Ishikawa (cell line): Measurements from ENCODE around the gene PTPRE.

Experiments
- CEBPB ChIP-seq: IDR thresholded peaks from 2 replicates; pipeline ENCODE4 v1.6.1; 2012
- CREB1 ChIP-seq: IDR thresholded peaks from 2 replicates; pipeline ENCODE4 v1.6.1; 2012; ENCODE audit warnings: low read depth
- EGR1 ChIP-seq: IDR thresholded peaks from 2 replicates; pipeline ENCODE4 v1.6.1; 2012
- EP300 ChIP-seq: IDR thresholded peaks from 2 replicates; pipeline ENCODE4 v1.6.1; 2012; ENCODE audit warnings: borderline replicate concordance
- FOXM1 ChIP-seq: IDR thresholded peaks from 2 replicates; pipeline ENCODE4 v1.6.1; 2012; ENCODE audit warnings: low read depth, borderline replicate concordance
- NFIC ChIP-seq: IDR thresholded peaks from 2 replicates; pipeline ENCODE4 v1.6.1; 2012
- RAD21 ChIP-seq: IDR thresholded peaks from 2 replicates; pipeline ENCODE4 v1.6.1; 2012; ENCODE audit warnings: low read depth
- TAF1 ChIP-seq: IDR thresholded peaks from 2 replicates; pipeline ENCODE4 v1.6.1; 2012; ENCODE audit warnings: low read depth, mild to moderate bottlenecking
- TCF12 ChIP-seq: IDR thresholded peaks from 2 replicates; pipeline ENCODE4 v1.6.1; 2012; ENCODE audit warnings: low read depth
- TEAD4 ChIP-seq: IDR thresholded peaks from 2 replicates; pipeline ENCODE4 v1.6.1; 2012
- YY1 ChIP-seq: IDR thresholded peaks from 2 replicates; pipeline ENCODE4 v1.6.1; 2012; ENCODE audit warnings: low read depth
- ZBTB7A ChIP-seq: IDR thresholded peaks from 2 replicates; pipeline ENCODE4 v1.6.1; 2012; ENCODE audit warnings: low read depth
- TF ChIP-seq, protein P1 (sequence below): IDR thresholded peaks from 2 replicates; pipeline ENCODE4 v1.6.1; 2012
- TF ChIP-seq, protein P2 (sequence below): IDR thresholded peaks from 2 replicates; pipeline ENCODE4 v1.6.1; 2012
- TF ChIP-seq, protein P3 (sequence below): IDR thresholded peaks from 2 replicates; pipeline ENCODE4 v1.6.1; 2012; ENCODE audit warnings: low read depth, mild to moderate bottlenecking

PTPRE gene

DNA sequence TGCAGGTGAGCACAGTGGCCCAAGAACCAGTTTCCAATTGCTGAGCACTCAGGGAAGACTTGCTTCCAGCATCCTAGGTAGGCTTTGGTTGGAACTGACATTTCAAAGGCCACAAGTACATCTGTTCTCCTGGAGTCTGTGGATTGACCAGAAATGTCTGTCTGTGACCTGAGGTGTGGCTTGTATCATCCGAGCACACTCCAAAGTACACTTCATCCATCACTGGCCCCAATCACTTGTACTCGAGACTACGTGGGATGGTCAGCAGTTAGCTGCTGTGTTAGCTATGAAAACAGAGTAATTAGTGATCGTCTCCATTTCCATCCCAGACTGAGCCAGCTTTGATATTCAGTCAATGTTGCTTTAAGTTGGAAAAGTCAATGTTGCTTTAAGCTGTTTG lies 174.3 kb downstream of the PTPRE start:
- TF ChIP-seq TEAD4 (no peak), EGR1 (no peak), NFIC (no peak), RAD21 (no peak), TAF1 (no peak), TCF12 (no peak), YY1 (no peak), CEBPB (no peak), EP300 (no peak), FOXM1 (no peak), ZBTB7A (no peak), CREB1 (no peak)
- TF ChIP-seq, protein P1, sequence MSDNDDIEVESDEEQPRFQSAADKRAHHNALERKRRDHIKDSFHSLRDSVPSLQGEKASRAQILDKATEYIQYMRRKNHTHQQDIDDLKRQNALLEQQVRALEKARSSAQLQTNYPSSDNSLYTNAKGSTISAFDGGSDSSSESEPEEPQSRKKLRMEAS = no peak
- TF ChIP-seq, protein P2, sequence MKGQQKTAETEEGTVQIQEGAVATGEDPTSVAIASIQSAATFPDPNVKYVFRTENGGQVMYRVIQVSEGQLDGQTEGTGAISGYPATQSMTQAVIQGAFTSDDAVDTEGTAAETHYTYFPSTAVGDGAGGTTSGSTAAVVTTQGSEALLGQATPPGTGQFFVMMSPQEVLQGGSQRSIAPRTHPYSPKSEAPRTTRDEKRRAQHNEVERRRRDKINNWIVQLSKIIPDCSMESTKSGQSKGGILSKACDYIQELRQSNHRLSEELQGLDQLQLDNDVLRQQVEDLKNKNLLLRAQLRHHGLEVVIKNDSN = no peak
- TF ChIP-seq, protein P3, sequence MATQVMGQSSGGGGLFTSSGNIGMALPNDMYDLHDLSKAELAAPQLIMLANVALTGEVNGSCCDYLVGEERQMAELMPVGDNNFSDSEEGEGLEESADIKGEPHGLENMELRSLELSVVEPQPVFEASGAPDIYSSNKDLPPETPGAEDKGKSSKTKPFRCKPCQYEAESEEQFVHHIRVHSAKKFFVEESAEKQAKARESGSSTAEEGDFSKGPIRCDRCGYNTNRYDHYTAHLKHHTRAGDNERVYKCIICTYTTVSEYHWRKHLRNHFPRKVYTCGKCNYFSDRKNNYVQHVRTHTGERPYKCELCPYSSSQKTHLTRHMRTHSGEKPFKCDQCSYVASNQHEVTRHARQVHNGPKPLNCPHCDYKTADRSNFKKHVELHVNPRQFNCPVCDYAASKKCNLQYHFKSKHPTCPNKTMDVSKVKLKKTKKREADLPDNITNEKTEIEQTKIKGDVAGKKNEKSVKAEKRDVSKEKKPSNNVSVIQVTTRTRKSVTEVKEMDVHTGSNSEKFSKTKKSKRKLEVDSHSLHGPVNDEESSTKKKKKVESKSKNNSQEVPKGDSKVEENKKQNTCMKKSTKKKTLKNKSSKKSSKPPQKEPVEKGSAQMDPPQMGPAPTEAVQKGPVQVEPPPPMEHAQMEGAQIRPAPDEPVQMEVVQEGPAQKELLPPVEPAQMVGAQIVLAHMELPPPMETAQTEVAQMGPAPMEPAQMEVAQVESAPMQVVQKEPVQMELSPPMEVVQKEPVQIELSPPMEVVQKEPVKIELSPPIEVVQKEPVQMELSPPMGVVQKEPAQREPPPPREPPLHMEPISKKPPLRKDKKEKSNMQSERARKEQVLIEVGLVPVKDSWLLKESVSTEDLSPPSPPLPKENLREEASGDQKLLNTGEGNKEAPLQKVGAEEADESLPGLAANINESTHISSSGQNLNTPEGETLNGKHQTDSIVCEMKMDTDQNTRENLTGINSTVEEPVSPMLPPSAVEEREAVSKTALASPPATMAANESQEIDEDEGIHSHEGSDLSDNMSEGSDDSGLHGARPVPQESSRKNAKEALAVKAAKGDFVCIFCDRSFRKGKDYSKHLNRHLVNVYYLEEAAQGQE = no peak

DNA sequence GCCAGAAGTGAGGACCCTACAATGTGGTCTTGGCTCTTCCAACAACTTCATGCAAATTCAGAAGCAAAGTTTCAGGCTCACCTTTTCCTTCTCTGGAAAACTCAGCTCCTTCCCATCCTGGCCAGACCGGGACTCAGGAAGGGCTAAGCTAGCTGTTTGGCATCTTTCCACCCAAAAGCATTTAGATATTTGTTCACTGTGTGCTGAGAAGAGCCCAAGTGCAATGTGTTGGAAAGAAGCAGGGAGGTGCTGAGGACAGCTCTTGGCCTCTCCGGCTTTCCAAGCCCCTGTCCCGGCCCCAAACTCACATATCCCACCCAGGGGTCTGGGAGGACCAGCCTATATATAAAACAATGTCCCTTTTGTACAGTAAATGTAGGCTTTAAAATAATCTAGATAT lies 174.8 kb downstream of the PTPRE start:
- TF ChIP-seq TEAD4 (no peak), ZBTB7A (no peak), EGR1 (no peak), TCF12 (no peak)
- TF ChIP-seq, protein P1 = no peak

DNA sequence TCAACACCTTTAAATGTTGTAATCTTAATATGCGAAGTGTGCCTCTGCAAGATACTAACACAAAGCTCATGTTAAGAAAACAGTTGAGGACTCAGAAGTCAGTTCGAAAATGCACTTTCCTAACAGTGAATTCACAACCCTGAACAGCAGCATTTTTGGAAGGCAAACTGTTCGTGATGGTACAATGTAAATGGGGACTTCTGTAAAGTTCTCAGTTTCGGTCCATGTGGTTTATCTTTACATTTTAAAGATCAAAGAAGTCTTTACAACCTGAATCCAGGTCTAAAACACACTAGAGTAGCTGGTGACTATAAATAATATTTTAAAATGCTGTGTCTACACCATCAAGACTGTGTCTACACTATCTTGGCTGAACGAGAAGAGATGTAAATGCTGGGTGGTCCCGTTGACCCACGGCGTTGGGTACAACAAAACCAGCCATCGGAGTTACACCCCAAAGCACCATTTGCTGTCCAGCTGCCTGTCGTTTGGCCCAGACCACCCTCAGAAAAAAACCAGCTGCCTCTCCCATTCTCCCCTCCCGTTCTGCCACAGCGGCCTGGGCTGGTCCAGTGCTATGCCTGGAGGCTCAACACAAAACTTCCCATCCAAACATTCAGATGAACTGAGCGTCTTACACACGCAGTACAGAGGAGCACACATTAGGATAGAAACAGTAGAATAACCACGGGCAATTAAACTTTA lies 176.4 kb downstream of the PTPRE start:
- TF ChIP-seq TEAD4 = no peak
- no peak for TF ChIP-seq CREB1
- TF ChIP-seq, protein P2 = no peak
- no peak for TF ChIP-seq EP300
- TF ChIP-seq TCF12 = no peak
- no peak for TF ChIP-seq YY1

DNA sequence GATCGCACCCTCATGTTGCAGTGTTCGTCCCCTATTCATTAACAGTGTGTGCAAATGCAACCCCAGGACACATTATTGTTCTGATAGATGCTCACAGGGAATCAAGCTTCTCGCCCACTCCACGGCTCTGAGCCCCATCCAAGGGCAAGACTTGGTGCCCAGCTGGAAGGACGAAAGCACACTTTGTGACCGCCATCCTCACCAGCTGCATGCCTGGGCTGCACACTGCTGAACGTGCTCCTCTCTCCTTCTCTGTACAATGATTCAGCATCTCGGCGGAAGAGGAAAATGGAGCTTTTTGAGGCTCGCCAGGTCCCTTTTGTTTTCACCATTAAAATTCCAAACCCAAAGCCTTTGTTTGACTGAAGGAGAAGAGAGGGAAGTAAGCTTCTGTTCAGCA lies 177.5 kb downstream of the PTPRE start:
- TF ChIP-seq, protein P3 = no peak

DNA sequence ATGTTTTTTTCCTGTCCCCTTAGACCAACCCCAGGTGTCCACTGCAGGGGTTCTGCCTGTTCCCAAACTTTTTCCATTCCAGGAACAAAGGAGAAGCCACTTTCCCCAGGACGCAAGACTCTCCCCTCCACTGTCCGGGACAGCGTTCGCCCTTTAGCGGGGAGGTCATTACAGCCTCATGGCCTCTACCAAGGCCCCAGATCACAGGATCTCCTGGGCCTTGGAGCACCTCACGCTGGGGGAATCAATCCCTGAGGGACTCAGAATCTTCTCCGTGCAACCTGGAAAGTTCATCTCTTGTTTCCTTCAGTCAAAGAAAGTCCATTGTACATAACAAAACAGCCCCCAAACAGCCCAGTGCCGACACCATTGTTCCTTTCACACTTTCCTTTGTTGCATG lies 178.1 kb downstream of the PTPRE start:
- no peak for TF ChIP-seq YY1
- TF ChIP-seq EGR1 = no peak

DNA sequence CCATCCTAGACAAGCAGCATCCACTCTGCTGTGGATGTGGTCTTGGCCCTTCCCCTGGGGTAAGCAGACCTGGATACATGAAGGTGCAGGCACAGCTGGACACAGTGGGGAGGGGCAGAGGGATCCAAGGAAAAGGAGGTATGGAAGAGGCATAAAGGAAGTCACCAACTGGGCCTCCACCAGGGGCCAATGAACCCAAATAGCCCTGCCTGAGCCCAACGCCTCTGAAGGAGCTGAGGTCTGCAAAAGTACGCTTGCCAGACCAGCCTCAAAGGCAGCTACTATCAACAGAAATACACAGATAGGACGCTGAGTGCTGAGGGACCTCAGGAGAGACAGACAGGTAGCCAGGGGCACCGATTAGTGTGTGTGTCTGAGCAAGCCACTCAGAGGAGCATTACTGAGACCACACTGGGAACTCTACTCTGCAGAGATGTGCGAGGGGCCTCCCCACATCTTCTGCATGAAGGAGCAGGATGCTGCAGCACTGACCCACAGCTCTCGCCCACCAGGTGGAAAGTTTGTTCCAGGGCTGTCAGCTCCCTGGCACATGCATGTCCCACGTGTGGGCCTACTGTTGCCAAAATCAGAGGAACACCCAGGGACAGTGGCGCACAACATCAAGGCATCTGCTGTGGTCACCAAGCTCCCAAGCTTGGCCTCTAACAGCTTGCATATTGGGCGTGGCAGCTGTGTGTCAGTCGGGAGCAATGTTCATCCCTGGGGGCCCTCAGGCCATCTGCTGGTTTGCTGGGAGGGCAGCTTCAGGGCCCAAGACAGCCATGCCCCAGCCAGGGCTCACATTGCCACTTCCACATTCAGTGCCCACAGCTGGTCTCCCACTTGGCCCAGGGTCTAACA lies 179.3 kb downstream of the PTPRE start:
- TF ChIP-seq NFIC (no peak), TAF1 (no peak), FOXM1 (no peak), EP300 (no peak), YY1 (no peak), TEAD4 (no peak), ZBTB7A (no peak), EGR1 (no peak)
- TF ChIP-seq, protein P1 = no peak
- TF ChIP-seq, protein P2 = no peak
- TF ChIP-seq, protein P3 = no peak
